NAMALWA (cell line): ENCODE data around the gene DAND5.

Experiments used
- DNase-seq: peaks from one replicate; pipeline ENCODE4 v3.0.0-alpha.2; 2015; ENCODE audit warnings: low spot score

DAND5 gene

GRCh38 chr19:12969292-12969988 is at the start of gene DAND5:
TSS of gene DAND5 (plus strand) at chr19:12969576. CDS start at chr19:12969661, 85 bp downstream.
- no peak for DNase-seq

GRCh38 chr19:12921047-12921446 is 48.3 kb upstream of the DAND5 start:
- no peak for DNase-seq

- no peak for DNase-seq
Measured at GRCh38 chr19:12922959-12923358, 46.4 kb upstream of the DAND5 start.

GRCh38 chr19:12924621-12925310 is 44.6 kb upstream of the DAND5 start:
- no peak for DNase-seq

GRCh38 chr19:12930002-12930645 is 39.3 kb upstream of the DAND5 start:
- no peak for DNase-seq

GRCh38 chr19:12932392-12933286 is 36.7 kb upstream of the DAND5 start:
- DNase-seq, result no peak

- DNase-seq, result peak; percentile 93
Measured at GRCh38 chr19:12933287-12934072, 35.9 kb upstream of the DAND5 start, which contains the start of gene FARSA. TSS of gene FARSA (minus strand) at chr19:12933711. CDS start at chr19:12933696, 15 bp downstream.

GRCh38 chr19:12935071-12935470 is 34.3 kb upstream of the DAND5 start:
- DNase-seq, result no peak

- DNase-seq, result peak; percentile 46
Measured at GRCh38 chr19:12936582-12936981, 32.8 kb upstream of the DAND5 start.

GRCh38 chr19:12937093-12937926 is 32.1 kb upstream of the DAND5 start:
- no peak for DNase-seq

- DNase-seq, result peak; percentile 99
Measured at GRCh38 chr19:12937927-12938778, 31.2 kb upstream of the DAND5 start, which contains the start of gene CALR. TSS of gene CALR (plus strand) at chr19:12938609. CDS start at chr19:12938680, 71 bp downstream.

GRCh38 chr19:12938779-12939601 is 30.4 kb upstream of the DAND5 start:
- DNase-seq, result peak; percentile 67

- no peak for DNase-seq
Measured at GRCh38 chr19:12939975-12940423, 29.4 kb upstream of the DAND5 start.

GRCh38 chr19:12940897-12941296 is 28.5 kb upstream of the DAND5 start:
- DNase-seq, result no peak

GRCh38 chr19:12943437-12944044 is 25.8 kb upstream of the DAND5 start:
- DNase-seq, result no peak

GRCh38 chr19:12944104-12944674 is 25.2 kb upstream of the DAND5 start:
- DNase-seq, result no peak

GRCh38 chr19:12945479-12946091 is 23.8 kb upstream of the DAND5 start, which contains the start of gene RAD23A:
TSS of gene RAD23A (plus strand) at chr19:12945862. CDS start at chr19:12945949, 87 bp downstream.
- peak; percentile 99 for DNase-seq
